Psoas muscle (tissue), 8 donors: ENCODE results near the gene C3orf38. TPM values are rescaled to one million over a fixed set of nuclear protein-coding genes. Genes with fewer than 3 reads are reported as not detected.
A peak's percentile ranks its signal among the peaks of the same experiment; 100 is the strongest.

Source experiments
- ATAC-seq, 4 donors: fragments of 200-7000 bp; cut with Tn5 transposase; one replicate each; pipeline ENCODE4 v1.9.1; 2020; ENCODE audit warnings: moderate library complexity in 3 of 4, mild to moderate bottlenecking in 2 of 4
- DNase-seq, 2 donors: peaks; one replicate each; pipeline ENCODE4 v3.0.0-alpha.2; 2020
- H3K27ac ChIP-seq: fragments of 200-600 bp; one replicate; pipeline ENCODE4 v1.8.0; 2022
- H3K27me3 ChIP-seq, 3 donors: fragments of 200-600 bp in 1 of 3; one replicate each; pipeline versions ENCODE4 v1.6.1 to v1.8.0; 2013 to 2022; ENCODE audit warnings: low read length in 2 of 3, mild to moderate bottlenecking in 2 of 3, moderate library complexity in 1 of 3; ENCODE audit not compliant: insufficient read depth in 3 of 3
- H3K36me3 ChIP-seq, 2 donors: fragments of 200-600 bp in 1 of 2; one replicate each; pipeline versions ENCODE4 v1.6.1 to v1.8.0; 2013 to 2022; ENCODE audit warnings: low read depth in 1 of 2, mild to moderate bottlenecking in 1 of 2, moderate library complexity in 1 of 2; ENCODE audit not compliant: insufficient read depth in 1 of 2
- H3K4me1 ChIP-seq: fragments of 200-600 bp; one replicate; pipeline ENCODE4 v1.8.0; 2022
- H3K4me3 ChIP-seq: fragments of 200-600 bp; one replicate; pipeline ENCODE4 v1.8.0; 2022; ENCODE audit warnings: mild to moderate bottlenecking
- H3K9me3 ChIP-seq: fragments of 200-600 bp; one replicate; pipeline ENCODE4 v1.8.0; 2022
- CTCF ChIP-seq: fragments of 200-600 bp; IDR thresholded peaks from one replicate; pipeline ENCODE4 v1.8.0; 2022; ENCODE audit warnings: antibody characterized with exemption
- WGBS, 3 donors: extraction: QIAGEN DNeasy Blood & Tissue Kit; methylation state at CpG; one replicate each; pipeline versions ENCODE4 v1.1.6 to v1.1.7; 2013; 5-methylcytosine and 5-hydroxymethylcytosine counted together
- intact Hi-C, 2 donors: fragments of 100-400 bp; cut with DNase I; formaldehyde crosslinking; loops; one replicate each; pipeline versions ENCODE4 v1.11.0 to v1.14.2; 2022
- polyA plus RNA-seq, 3 donors: library from polyadenylated mRNA; stranded (reverse); fragments of 200-250 nt; gene quantifications; one replicate each; pipeline ENCODE4 v1.2.3, GENCODE V29; 2013
- total RNA-seq, 4 donors: library from RNA; stranded (reverse); fragmentation: NEBNext Ultra II Directional in 2 of 4; extraction: Animal tissue kit (Norgen Biotek cat#: 25700) in 2 of 4; gene quantifications; one replicate each; pipeline versions ENCODE4 v1.2.1 to v1.2.4, GENCODE V29; 2021 to 2023
- donor health status: healthy with polysubstance abuse.
- donor health status: DM: no; HTN: no; CAD: no; lungs with moderate emphysema.
- donor health status: Bipolar disorder and iron deficiency.
- donor health status: healthy.
- donor health status: DM: yes; HTN: yes; CAD: no.
- donor health status: DM: no; HTN: no; CAD: no.
- donor health status: DM: no; HTN: no; CAD: no.
- donor health status: DM: yes; HTN: yes; CAD: no.

C3orf38 gene
- total and polyA plus RNA-seq, 7 donors: 6.5 to 14.8 (median 10.1) TPM

DNA sequence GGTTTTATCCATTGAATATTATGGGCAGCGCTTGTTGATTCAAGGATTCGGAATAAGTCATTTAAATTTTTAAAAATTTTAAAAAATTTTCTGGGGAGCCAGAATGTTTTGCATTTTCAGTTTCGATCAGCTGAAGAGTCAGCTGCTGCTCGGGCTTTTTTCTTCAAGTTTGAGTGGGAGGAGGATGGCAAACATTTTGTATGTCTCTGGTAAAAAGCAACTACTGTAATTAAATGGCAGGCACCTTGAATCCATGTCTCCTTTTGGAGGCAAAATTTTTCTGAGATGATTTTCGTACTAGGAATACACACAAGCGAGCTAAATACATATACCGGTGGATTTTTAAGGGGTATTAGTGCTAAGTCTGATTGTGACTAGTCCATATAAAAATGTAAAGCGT is 612 bp downstream of the C3orf38 start:
- Histone ChIP-seq H3K27ac (peak overlapping the region; percentile 92), H3K36me3 (peaks cover 0 to 25% of the 10 kb centered on the region in 2 donors), H3K9me3 (no peaks in the 10 kb centered on the region), H3K27me3 (no peaks in the 10 kb centered on the region), H3K4me3 (peak overlapping the region; percentile 86), H3K4me1 (peaks cover 13% of the 10 kb centered on the region)
- ATAC-seq (no peak), DNase-seq (no peak)
- WGBS, 3 donors: 1 to 2% (median 1%) methylated on average over 8 of the region's 8 CpGs
- intact Hi-C loops: loop anchor here in 1 of 2 donors (5.0 kb wide), 1 partner anchor 93 kb away; the partner anchor contains the start of genes CGGBP1 and ZNF654
- no peak for TF ChIP-seq CTCF

DNA sequence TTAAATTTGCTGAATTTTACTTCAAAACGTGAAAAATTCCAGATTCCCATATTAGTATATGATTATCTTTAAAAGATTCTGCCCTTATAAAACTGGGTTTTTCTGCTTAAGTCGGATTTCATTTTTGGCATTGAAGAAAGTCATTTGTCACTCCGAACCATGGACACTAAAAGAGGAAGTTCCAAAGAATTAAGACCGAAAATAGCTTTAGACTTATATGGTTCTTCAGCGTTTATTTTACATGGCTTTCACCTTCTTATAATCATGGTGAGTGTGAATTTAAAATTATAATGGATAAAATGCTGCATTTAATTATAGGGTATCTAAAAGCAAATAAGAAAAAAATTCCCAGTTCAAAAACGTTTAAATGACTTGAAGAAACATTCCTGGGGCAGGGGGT is 1.0 kb downstream of the C3orf38 start:
- DNase-seq: no peak
- peaks cover 13% of the 10 kb centered on the region for H3K4me1 ChIP-seq
- peak overlapping the region; percentile 92 for H3K27ac ChIP-seq
- no peaks in the 10 kb centered on the region for H3K27me3 ChIP-seq
- peak overlapping the region; percentile 86 for H3K4me3 ChIP-seq
- TF ChIP-seq CTCF: no peak
- H3K36me3 ChIP-seq: peaks cover 0 to 29% of the 10 kb centered on the region in 2 donors
- intact Hi-C loops: loop anchor here in 1 of 2 donors (5.0 kb wide), 1 partner anchor 94 kb away; the partner anchor contains the start of genes CGGBP1 and ZNF654
- WGBS, 3 donors: 1 to 2% (median 2%) methylated on average over 6 of the region's 6 CpGs
- no peaks in the 10 kb centered on the region for H3K9me3 ChIP-seq
- ATAC-seq: no peak

GRCh38 chr3:88151358-88151757 is 1.6 kb downstream of the C3orf38 start:
- 40 to 53% (median 48%) methylated on average over 4 of the region's 4 CpGs for WGBS, 3 donors
- Histone ChIP-seq H3K27ac (no peak overlapping the region), H3K4me1 (peaks cover 13% of the 10 kb centered on the region), H3K9me3 (no peaks in the 10 kb centered on the region), H3K36me3 (peaks cover 0 to 35% of the 10 kb centered on the region in 2 donors), H3K4me3 (peak overlapping the region; percentile 86), H3K27me3 (no peaks in the 10 kb centered on the region)
- ATAC-seq: no peak
- TF ChIP-seq CTCF: no peak
- intact Hi-C loops: loop anchor here in 1 of 2 donors (5.0 kb wide), 1 partner anchor 94 kb away; the partner anchor contains the start of genes CGGBP1 and ZNF654
- DNase-seq: no peak

GRCh38 chr3:88152841-88153240 is 3.1 kb downstream of the C3orf38 start:
- 70 to 77% (median 75%) methylated on average over 2 of the region's 2 CpGs for WGBS, 3 donors
- peaks cover 19% of the 10 kb centered on the region for H3K4me1 ChIP-seq
- no peak for ATAC-seq

More at GRCh38 chr3:88152841-88153240, 3.1 kb downstream of the C3orf38 start:
- DNase-seq: no peak
- Histone ChIP-seq H3K36me3 (peaks cover 0 to 50% of the 10 kb centered on the region in 2 donors), H3K9me3 (no peaks in the 10 kb centered on the region), H3K4me3 (no peak overlapping the region), H3K27ac (no peak overlapping the region), H3K27me3 (no peaks in the 10 kb centered on the region)
- TF ChIP-seq CTCF: no peak
- intact Hi-C loops: loop anchor here in 1 of 2 donors (5.0 kb wide), 1 partner anchor 96 kb away; the partner anchor contains the start of genes CGGBP1 and ZNF654
